Immature natural killer cell (primary cell): ENCODE measurements around the gene ATP8A1. TPM values are rescaled to one million over a fixed set of nuclear protein-coding genes. Genes with fewer than 3 reads are reported as not detected.
A peak's percentile ranks its signal among the peaks of the same experiment; 100 is the strongest.
"Not testable (repeated sequence)": the region's sequence is repeated elsewhere in the genome, so short reads cannot be mapped to it uniquely, and the experiment has no call there.

Experiments
- DNase-seq, 3 donors: peaks; one replicate each; pipeline ENCODE4 v3.0.0; 2022; ENCODE audit warnings: mixed read lengths in 1 of 3
- H3K27ac Mint-ChIP-seq, 6 donors: one replicate each; pipeline ENCODE4 v1.8.0; 2020; ENCODE audit warnings: mixed read lengths in 6 of 6, mild to moderate bottlenecking in 5 of 6, inconsistent platforms in 4 of 6, moderate library complexity in 3 of 6
- H3K27me3 Mint-ChIP-seq, 3 donors: one replicate each; pipeline ENCODE4 v1.8.0; 2020 to 2021; ENCODE audit warnings: low read depth in 3 of 3, mild to moderate bottlenecking in 3 of 3, mixed read lengths in 3 of 3, moderate library complexity in 3 of 3, inconsistent platforms in 1 of 3
- H3K36me3 Mint-ChIP-seq, 3 donors: one replicate each; pipeline ENCODE4 v1.8.0; 2020; ENCODE audit warnings: mixed read lengths in 3 of 3, inconsistent platforms in 2 of 3, mild to moderate bottlenecking in 2 of 3
- H3K4me1 Mint-ChIP-seq, 2 donors: one replicate each; pipeline ENCODE4 v1.8.0; 2020; ENCODE audit warnings: inconsistent platforms in 2 of 2, mild to moderate bottlenecking in 2 of 2, mixed read lengths in 2 of 2, moderate library complexity in 1 of 2
- H3K4me3 Mint-ChIP-seq, 5 donors: one replicate each; pipeline ENCODE4 v1.8.0; 2020; ENCODE audit warnings: mild to moderate bottlenecking in 5 of 5, mixed read lengths in 5 of 5, inconsistent platforms in 3 of 5, moderate library complexity in 3 of 5
- H3K9me3 Mint-ChIP-seq, 6 donors: one replicate each; pipeline ENCODE4 v1.8.0; 2020; ENCODE audit warnings: mild to moderate bottlenecking in 6 of 6, mixed read lengths in 6 of 6, inconsistent platforms in 4 of 6, moderate library complexity in 3 of 6
- polyA plus RNA-seq, 3 donors: library from polyadenylated mRNA; unstranded; fragments of 300-500 nt; fragmentation: Illumina TruSeq; gene quantifications; one replicate each; pipeline ENCODE4 v1.2.3, GENCODE V29; 2021

The ATP8A1 gene
- polyA plus RNA-seq, 3 donors from 2014 or later: 15.3 to 23.0 (median 18.1) TPM

- DNase-seq: no peak
- Mint-ChIP-seq H3K27ac (peak overlapping the region in 1 of 6 donors; percentile 12), H3K4me1 (no peaks in the 10 kb centered on the region), H3K9me3 (peaks cover 0 to 2% (median 0%) of the 10 kb centered on the region in 6 donors), H3K36me3 (peaks cover 4 to 29% (median 7%) of the 10 kb centered on the region in 3 donors), H3K4me3 (no peak overlapping the region), H3K27me3 (peaks cover 0 to 2% (median 0%) of the 10 kb centered on the region in 3 donors)
Measured at GRCh38 chr4:42474406-42474805, 182.5 kb downstream of the ATP8A1 start.

GRCh38 chr4:42473071-42473684 is 183.7 kb downstream of the ATP8A1 start:
- Mint-ChIP-seq H3K27me3 (peaks cover 0 to 2% (median 0%) of the 10 kb centered on the region in 3 donors), H3K4me1 (no peaks in the 10 kb centered on the region), H3K27ac (peak overlapping the region in 1 of 6 donors; percentile 3), H3K36me3 (peaks cover 4 to 22% (median 5%) of the 10 kb centered on the region in 3 donors), H3K9me3 (peaks cover 0 to under 1% (median 0%) of the 10 kb centered on the region in 6 donors), H3K4me3 (no peak overlapping the region)
- DNase-seq: no peak

- H3K36me3 Mint-ChIP-seq: peaks cover 9 to 25% (median 10%) of the 10 kb centered on the region in 3 donors
- peaks cover 0 to 3% (median 2%) of the 10 kb centered on the region in 3 donors for H3K27me3 Mint-ChIP-seq
- no peak for DNase-seq
- H3K27ac Mint-ChIP-seq: no peak overlapping the region
- peaks cover 0 to 4% of the 10 kb centered on the region in 2 donors for H3K4me1 Mint-ChIP-seq
- no peak overlapping the region for H3K4me3 Mint-ChIP-seq
- H3K9me3 Mint-ChIP-seq: no peaks in the 10 kb centered on the region
Measured at GRCh38 chr4:42471896-42472295, 185.0 kb downstream of the ATP8A1 start.

- H3K36me3 Mint-ChIP-seq: peaks cover 9 to 23% (median 10%) of the 10 kb centered on the region in 3 donors
Measured at GRCh38 chr4:42470023-42470422, 186.9 kb downstream of the ATP8A1 start.

GRCh38 chr4:42467777-42468176 is 189.1 kb downstream of the ATP8A1 start:
- not testable (repeated sequence) for DNase-seq, H3K27me3 Mint-ChIP-seq, H3K9me3 Mint-ChIP-seq, H3K27ac Mint-ChIP-seq, H3K4me3 Mint-ChIP-seq, H3K4me1 Mint-ChIP-seq
- peaks cover 16 to 36% (median 23%) of the 10 kb centered on the region in 3 donors for H3K36me3 Mint-ChIP-seq

More at GRCh38 chr4:42470023-42470422, 186.9 kb downstream of the ATP8A1 start:
- no peak overlapping the region for H3K4me3 Mint-ChIP-seq
- no peak for DNase-seq
- peaks cover 0 to 3% (median 0%) of the 10 kb centered on the region in 3 donors for H3K27me3 Mint-ChIP-seq
- peaks cover 0 to 4% of the 10 kb centered on the region in 2 donors for H3K4me1 Mint-ChIP-seq
- no peaks in the 10 kb centered on the region for H3K9me3 Mint-ChIP-seq
- H3K27ac Mint-ChIP-seq: no peak overlapping the region

GRCh38 chr4:42466273-42466844 is 190.5 kb downstream of the ATP8A1 start:
- Mint-ChIP-seq H3K4me3 (no peak overlapping the region), H3K27me3 (peaks cover 0 to 3% (median 0%) of the 10 kb centered on the region in 3 donors), H3K9me3 (no peaks in the 10 kb centered on the region), H3K27ac (no peak overlapping the region), H3K4me1 (peaks cover 2 to 4% of the 10 kb centered on the region in 2 donors), H3K36me3 (peaks cover 26 to 50% (median 31%) of the 10 kb centered on the region in 3 donors)
- no peak for DNase-seq

- peaks cover 4 to 7% of the 10 kb centered on the region in 2 donors for H3K4me1 Mint-ChIP-seq
- H3K36me3 Mint-ChIP-seq: peaks cover 37 to 56% (median 38%) of the 10 kb centered on the region in 3 donors
- no peak overlapping the region for H3K27ac Mint-ChIP-seq
- no peak overlapping the region for H3K4me3 Mint-ChIP-seq
- peaks cover 0 to 3% (median 0%) of the 10 kb centered on the region in 3 donors for H3K27me3 Mint-ChIP-seq
- DNase-seq: no peak
- no peaks in the 10 kb centered on the region for H3K9me3 Mint-ChIP-seq
Measured at GRCh38 chr4:42464550-42465094, 192.3 kb downstream of the ATP8A1 start.

- not testable (repeated sequence) for H3K9me3 Mint-ChIP-seq, H3K4me3 Mint-ChIP-seq, H3K27me3 Mint-ChIP-seq, DNase-seq
- Mint-ChIP-seq H3K36me3 (peaks cover 32 to 42% (median 33%) of the 10 kb centered on the region in 3 donors), H3K27ac (peak overlapping the region in 1 of 6 donors; percentile 35), H3K4me1 (peaks cover 4 to 14% of the 10 kb centered on the region in 2 donors)
Measured at GRCh38 chr4:42461216-42461615, 195.7 kb downstream of the ATP8A1 start.

- H3K9me3 Mint-ChIP-seq: no peaks in the 10 kb centered on the region
Measured at GRCh38 chr4:42460043-42460442, 196.9 kb downstream of the ATP8A1 start.

GRCh38 chr4:42458657-42459056 is 198.2 kb downstream of the ATP8A1 start:
- Mint-ChIP-seq H3K27me3 (no peaks in the 10 kb centered on the region), H3K4me1 (peaks cover 4 to 22% of the 10 kb centered on the region in 2 donors), H3K9me3 (no peaks in the 10 kb centered on the region), H3K4me3 (no peak overlapping the region), H3K36me3 (peaks cover 30 to 53% (median 38%) of the 10 kb centered on the region in 3 donors), H3K27ac (peak overlapping the region in 1 of 6 donors; percentile 15)
- no peak for DNase-seq

More at GRCh38 chr4:42460043-42460442, 196.9 kb downstream of the ATP8A1 start:
- no peak for DNase-seq
- H3K4me1 Mint-ChIP-seq: peaks cover 4 to 14% of the 10 kb centered on the region in 2 donors
- no peak overlapping the region for H3K27ac Mint-ChIP-seq
- H3K36me3 Mint-ChIP-seq: peaks cover 33 to 46% (median 36%) of the 10 kb centered on the region in 3 donors
- H3K4me3 Mint-ChIP-seq: no peak overlapping the region
- no peaks in the 10 kb centered on the region for H3K27me3 Mint-ChIP-seq

GRCh38 chr4:42454755-42455420 is 202.0 kb downstream of the ATP8A1 start:
- peak overlapping the region in 1 of 6 donors; percentile 27 for H3K27ac Mint-ChIP-seq

GRCh38 chr4:42453612-42454011 is 203.3 kb downstream of the ATP8A1 start:
- Mint-ChIP-seq H3K4me3 (no peak overlapping the region), H3K36me3 (peaks cover 8 to 41% (median 32%) of the 10 kb centered on the region in 3 donors), H3K4me1 (peaks cover 0 to 18% of the 10 kb centered on the region in 2 donors), H3K9me3 (no peaks in the 10 kb centered on the region), H3K27me3 (no peaks in the 10 kb centered on the region), H3K27ac (no peak overlapping the region)
- no peak for DNase-seq

More at GRCh38 chr4:42454755-42455420, 202.0 kb downstream of the ATP8A1 start:
- H3K4me3 Mint-ChIP-seq: no peak overlapping the region
- H3K9me3 Mint-ChIP-seq: no peaks in the 10 kb centered on the region
- H3K4me1 Mint-ChIP-seq: peaks cover 0 to 18% of the 10 kb centered on the region in 2 donors
- DNase-seq: no peak
- no peaks in the 10 kb centered on the region for H3K27me3 Mint-ChIP-seq
- H3K36me3 Mint-ChIP-seq: peaks cover 9 to 38% (median 25%) of the 10 kb centered on the region in 3 donors

GRCh38 chr4:42452823-42453222 is 204.1 kb downstream of the ATP8A1 start:
- peaks cover 8 to 41% (median 32%) of the 10 kb centered on the region in 3 donors for H3K36me3 Mint-ChIP-seq
- no peaks in the 10 kb centered on the region for H3K27me3 Mint-ChIP-seq
- no peak for DNase-seq
- H3K9me3 Mint-ChIP-seq: no peaks in the 10 kb centered on the region
- peaks cover 0 to 18% of the 10 kb centered on the region in 2 donors for H3K4me1 Mint-ChIP-seq
- no peak overlapping the region for H3K4me3 Mint-ChIP-seq
- H3K27ac Mint-ChIP-seq: peak overlapping the region in 2 of 6 donors; percentile 1
